Natural killer cell (primary cell): ENCODE measurements around the gene AEBP1. TPM values are rescaled to one million over a fixed set of nuclear protein-coding genes. Genes with fewer than 3 reads are reported as not detected.

ENCODE experiments used
- ATAC-seq, 3 donors: fragments of 150-1000 bp in 2 of 3; fragments of 200-7000 bp in 1 of 3; cut with Tn5 transposase; 1 replicate in 1 of 3; 2 replicates in 2 of 3; pipeline ENCODE4 v1.10.0; 2021; ENCODE audit warnings: mild to moderate bottlenecking in 2 of 3, moderate library complexity in 2 of 3
- DNase-seq, 2 donors: peaks; one replicate each; pipeline versions ENCODE4 v3.0.0 to v3.0.0-alpha.2; 2013 to 2021; ENCODE audit warnings: mixed read lengths in 1 of 2
- H3K27ac ChIP-seq: one replicate; pipeline ENCODE4 v1.5.1; 2013; ENCODE audit warnings: mild to moderate bottlenecking, low read length
- H3K27me3 ChIP-seq: one replicate; pipeline ENCODE4 v1.6.1; 2013; ENCODE audit warnings: low read length; ENCODE audit not compliant: control insufficient read depth, insufficient read depth
- H3K36me3 ChIP-seq: one replicate; pipeline ENCODE4 v1.6.1; 2013; ENCODE audit warnings: low read length; ENCODE audit not compliant: control insufficient read depth, insufficient read depth
- H3K4me1 ChIP-seq: one replicate; pipeline ENCODE4 v1.6.1; 2013; ENCODE audit warnings: low read length; ENCODE audit not compliant: control insufficient read depth, insufficient read depth
- H3K4me3 ChIP-seq: one replicate; pipeline ENCODE4 v1.5.1; 2013; ENCODE audit warnings: low read length
- H3K9me3 ChIP-seq: one replicate; pipeline ENCODE4 v1.6.1; 2013; ENCODE audit warnings: low read length; ENCODE audit not compliant: control insufficient read depth, insufficient read depth
- H3K27ac Mint-ChIP-seq, 2 donors: one replicate each; pipeline ENCODE4 v1.8.0; 2022; ENCODE audit warnings: mild to moderate bottlenecking in 2 of 2, mixed read lengths in 2 of 2, moderate library complexity in 1 of 2
- H3K27me3 Mint-ChIP-seq, 2 donors: one replicate each; pipeline ENCODE4 v1.8.0; 2022; ENCODE audit warnings: low read depth in 2 of 2, mixed read lengths in 2 of 2
- H3K36me3 Mint-ChIP-seq: one replicate; pipeline ENCODE4 v1.8.0; 2022; ENCODE audit warnings: mixed read lengths
- H3K4me1 Mint-ChIP-seq, 2 donors: one replicate each; pipeline ENCODE4 v1.8.0; 2022; ENCODE audit warnings: mixed read lengths in 2 of 2
- H3K4me3 Mint-ChIP-seq: one replicate; pipeline ENCODE4 v1.8.0; 2022; ENCODE audit warnings: mild to moderate bottlenecking, moderate library complexity, mixed read lengths
- H3K9me3 Mint-ChIP-seq, 2 donors: one replicate each; pipeline ENCODE4 v1.8.0; 2022; ENCODE audit warnings: mixed read lengths in 2 of 2
- CTCF ChIP-seq: fragments of 200-600 bp; IDR thresholded peaks from one replicate; pipeline ENCODE4 v1.8.0; 2022; ENCODE audit warnings: antibody characterized with exemption
- WGBS: methylation state at CpG from one replicate; pipeline ENCODE4 v1.1.7; 2013; ENCODE audit warnings: missing lambda C conversion rate; ENCODE audit not compliant: insufficient coverage; 5-methylcytosine and 5-hydroxymethylcytosine counted together
- intact Hi-C: fragments of 100-400 bp; cut with micrococcal nuclease; formaldehyde crosslinking; loops from one replicate; pipeline ENCODE4 v1.14.2; 2022
- total RNA-seq, 4 donors: library from RNA; stranded (reverse); fragments of 120-200 nt in 1 of 4; gene quantifications; one replicate each; pipeline versions ENCODE4 v1.2.3 to v1.2.4, GENCODE V29; 2013 to 2022

AEBP1 gene
- total RNA-seq, 3 donors from 2014 or later (not counting 1 experiment from before 2014, with no cell fraction given) = 3.3 to 9.0 (median 6.4) TPM

- H3K36me3 Mint-ChIP-seq = no peaks in the 10 kb centered on the region
- intact Hi-C loops = no loop called here
- WGBS = 97% methylated on average over 31 of the region's 34 CpGs
- DNase-seq = no peak
- ATAC-seq = no peak
- H3K27ac Mint-ChIP-seq = no peak overlapping the region
- no peaks in the 10 kb centered on the region for H3K9me3 Mint-ChIP-seq
- no peaks in the 10 kb centered on the region for H3K27me3 Mint-ChIP-seq
- no peaks in the 10 kb centered on the region for H3K27me3 ChIP-seq
- H3K4me1 ChIP-seq = no peaks in the 10 kb centered on the region
- H3K36me3 ChIP-seq = peaks cover 19% of the 10 kb centered on the region
- no peaks in the 10 kb centered on the region for H3K9me3 ChIP-seq
- no peak overlapping the region for H3K4me3 ChIP-seq
- TF ChIP-seq CTCF = no peak
- no peak overlapping the region for H3K27ac ChIP-seq
- peaks cover 0 to 5% of the 10 kb centered on the region in 2 donors for H3K4me1 Mint-ChIP-seq
- no peak overlapping the region for H3K4me3 Mint-ChIP-seq
These were observed 9.0 kb downstream of the AEBP1 start for GRCh38 chr7:44112997-44113763.

GRCh38 chr7:44113764-44114354 lies 9.7 kb downstream of the AEBP1 start:
- Mint-ChIP-seq H3K4me3 (no peak overlapping the region), H3K36me3 (no peaks in the 10 kb centered on the region), H3K27me3 (no peaks in the 10 kb centered on the region), H3K27ac (no peak overlapping the region), H3K9me3 (no peaks in the 10 kb centered on the region), H3K4me1 (peaks cover 0 to 5% of the 10 kb centered on the region in 2 donors)
- DNase-seq (no peak), ATAC-seq (no peak)
- no peaks in the 10 kb centered on the region for H3K27me3 ChIP-seq
- intact Hi-C loops = no loop called here
- peaks cover 19% of the 10 kb centered on the region for H3K36me3 ChIP-seq
- no peaks in the 10 kb centered on the region for H3K4me1 ChIP-seq
- no peak overlapping the region for H3K4me3 ChIP-seq
- H3K27ac ChIP-seq = no peak overlapping the region
- no peaks in the 10 kb centered on the region for H3K9me3 ChIP-seq
- no peak for TF ChIP-seq CTCF
- 96% methylated on average over 24 of the region's 24 CpGs for WGBS

- 95% methylated on average over 12 of the region's 12 CpGs for WGBS
- Histone ChIP-seq H3K27me3 (no peaks in the 10 kb centered on the region), H3K36me3 (peaks cover 22% of the 10 kb centered on the region), H3K4me1 (no peaks in the 10 kb centered on the region), H3K9me3 (no peaks in the 10 kb centered on the region), H3K27ac (no peak overlapping the region), H3K4me3 (no peak overlapping the region)
- H3K4me3 Mint-ChIP-seq = no peak overlapping the region
- H3K36me3 Mint-ChIP-seq = no peaks in the 10 kb centered on the region
- no peak overlapping the region for H3K27ac Mint-ChIP-seq
- no peak for TF ChIP-seq CTCF
- peaks cover 0 to 8% of the 10 kb centered on the region in 2 donors for H3K4me1 Mint-ChIP-seq
- no peak for ATAC-seq
- DNase-seq = no peak
- H3K9me3 Mint-ChIP-seq = no peaks in the 10 kb centered on the region
- no peaks in the 10 kb centered on the region for H3K27me3 Mint-ChIP-seq
- intact Hi-C loops = no loop called here
These were observed 10.6 kb downstream of the AEBP1 start for GRCh38 chr7:44114586-44115310.
